Activated T-cell treated with anti-CD3 and anti-CD28 coated beads, Interleukin-2, amount 50 U/mL, for 24 hours (primary cell): ENCODE measurements around the gene F2RL3.

Experiments
- DNase-seq: peaks from one replicate; pipeline ENCODE4 v3.0.0-alpha.2; 2020
- H3K27ac Mint-ChIP-seq: 2 replicates; pipeline ENCODE4 v1.8.0; 2020; ENCODE audit warnings: mild to moderate bottlenecking, mixed read lengths
- H3K27me3 Mint-ChIP-seq: 2 replicates; pipeline ENCODE4 v1.8.0; 2020; ENCODE audit warnings: mixed read lengths
- H3K36me3 Mint-ChIP-seq: 2 replicates; pipeline ENCODE4 v1.8.0; 2020; ENCODE audit warnings: low read depth, mixed read lengths
- H3K4me1 Mint-ChIP-seq: 2 replicates; pipeline ENCODE4 v1.8.0; 2020; ENCODE audit warnings: low read depth, mixed read lengths
- H3K4me3 Mint-ChIP-seq: 2 replicates; pipeline ENCODE4 v1.8.0; 2020; ENCODE audit warnings: mild to moderate bottlenecking, moderate library complexity, mixed read lengths
- H3K9me3 Mint-ChIP-seq: 2 replicates; pipeline ENCODE4 v1.8.0; 2020; ENCODE audit warnings: mixed read lengths

Gene F2RL3

GRCh38 chr19:16896146-16897028 is 7.6 kb downstream of the F2RL3 start:
- Mint-ChIP-seq H3K9me3 (no peaks in the 10 kb centered on the region), H3K27ac (peak overlapping the region; percentile 47), H3K36me3 (no peaks in the 10 kb centered on the region), H3K4me3 (peak overlapping the region; percentile 25), H3K27me3 (peaks cover 50% of the 10 kb centered on the region), H3K4me1 (peaks cover 18% of the 10 kb centered on the region)
- DNase-seq = no peak

GRCh38 chr19:16897029-16897855 is 8.4 kb downstream of the F2RL3 start:
- peaks cover 18% of the 10 kb centered on the region for H3K4me1 Mint-ChIP-seq
- H3K4me3 Mint-ChIP-seq = peak overlapping the region; percentile 43
- H3K36me3 Mint-ChIP-seq = no peaks in the 10 kb centered on the region
- H3K27me3 Mint-ChIP-seq = peaks cover 48% of the 10 kb centered on the region
- H3K9me3 Mint-ChIP-seq = no peaks in the 10 kb centered on the region
- peak; percentile 73 for DNase-seq
- no peak overlapping the region for H3K27ac Mint-ChIP-seq

GRCh38 chr19:16897856-16898161 is 9.0 kb downstream of the F2RL3 start:
- no peaks in the 10 kb centered on the region for H3K36me3 Mint-ChIP-seq
- H3K27ac Mint-ChIP-seq = no peak overlapping the region
- no peaks in the 10 kb centered on the region for H3K9me3 Mint-ChIP-seq
- H3K27me3 Mint-ChIP-seq = peaks cover 42% of the 10 kb centered on the region
- H3K4me1 Mint-ChIP-seq = peaks cover 18% of the 10 kb centered on the region
- peak overlapping the region; percentile 42 for H3K4me3 Mint-ChIP-seq
- DNase-seq = no peak

- no peaks in the 10 kb centered on the region for H3K9me3 Mint-ChIP-seq
- peaks cover 37% of the 10 kb centered on the region for H3K27me3 Mint-ChIP-seq
- H3K4me1 Mint-ChIP-seq = peaks cover 17% of the 10 kb centered on the region
- peak overlapping the region; percentile 42 for H3K4me3 Mint-ChIP-seq
- no peaks in the 10 kb centered on the region for H3K36me3 Mint-ChIP-seq
- peak overlapping the region; percentile 29 for H3K27ac Mint-ChIP-seq
- DNase-seq = no peak
Measured at GRCh38 chr19:16898361-16899015, 9.7 kb downstream of the F2RL3 start.

DNA sequence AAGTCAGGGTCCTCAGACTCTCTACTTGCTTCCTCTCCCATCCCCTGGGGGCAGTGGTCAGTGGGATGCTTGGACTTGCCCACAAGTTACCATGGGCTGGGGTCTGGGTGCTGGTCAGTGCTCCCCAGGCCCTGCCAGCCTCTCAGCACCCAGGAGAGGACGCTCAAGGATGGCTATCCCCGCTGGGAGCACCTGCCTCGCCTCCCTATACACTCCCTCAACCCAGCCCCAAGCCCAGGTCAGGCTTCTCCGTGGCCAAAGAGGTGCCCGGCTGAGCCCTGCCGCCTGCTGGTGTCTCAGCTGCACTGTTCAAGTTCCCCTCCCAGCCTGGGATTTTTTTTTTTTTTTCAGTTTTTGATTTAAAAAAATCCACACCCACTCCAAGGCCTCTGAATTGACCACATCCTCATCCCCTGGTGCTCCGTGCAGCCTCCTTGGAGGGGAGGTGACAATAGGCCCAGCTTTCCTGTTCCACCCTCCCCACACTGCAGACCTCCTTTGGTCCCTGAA is 10.8 kb downstream of the F2RL3 start:
- Mint-ChIP-seq H3K27me3 (peaks cover 26% of the 10 kb centered on the region), H3K36me3 (no peaks in the 10 kb centered on the region), H3K9me3 (no peaks in the 10 kb centered on the region), H3K27ac (no peak overlapping the region), H3K4me1 (peaks cover 13% of the 10 kb centered on the region), H3K4me3 (no peak overlapping the region)
- no peak for DNase-seq

- Mint-ChIP-seq H3K36me3 (no peaks in the 10 kb centered on the region), H3K27me3 (peaks cover 10% of the 10 kb centered on the region), H3K4me3 (no peak overlapping the region), H3K9me3 (no peaks in the 10 kb centered on the region), H3K4me1 (peaks cover 11% of the 10 kb centered on the region), H3K27ac (no peak overlapping the region)
- no peak for DNase-seq
Measured at GRCh38 chr19:16901491-16902175, 12.8 kb downstream of the F2RL3 start.

DNA sequence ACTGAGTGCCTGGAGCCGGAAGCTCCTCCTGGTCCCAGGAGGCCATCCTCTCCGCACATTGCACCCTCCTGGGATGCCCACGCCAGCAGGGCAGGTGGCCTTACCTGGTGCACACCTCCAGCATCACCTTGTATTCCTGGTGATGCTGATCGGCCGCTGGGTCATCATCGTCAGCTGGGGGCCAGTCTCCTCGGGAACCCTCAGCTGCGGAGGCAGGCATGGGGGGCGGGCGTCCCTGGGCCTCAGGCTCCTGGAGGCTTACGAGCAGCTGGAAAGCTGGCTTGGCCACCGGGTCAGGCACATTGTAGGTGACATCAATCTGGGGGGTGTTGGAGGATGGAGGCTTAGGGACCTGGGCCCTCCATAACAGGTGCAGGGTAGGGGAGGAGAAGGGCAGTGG is 13.7 kb downstream of the F2RL3 start:
- Mint-ChIP-seq H3K36me3 (no peaks in the 10 kb centered on the region), H3K9me3 (no peaks in the 10 kb centered on the region), H3K27ac (no peak overlapping the region), H3K27me3 (peaks cover 10% of the 10 kb centered on the region), H3K4me1 (peaks cover 11% of the 10 kb centered on the region), H3K4me3 (no peak overlapping the region)
- no peak for DNase-seq

- H3K27ac Mint-ChIP-seq = no peak overlapping the region
- H3K9me3 Mint-ChIP-seq = no peaks in the 10 kb centered on the region
- no peak for DNase-seq
- no peak overlapping the region for H3K4me3 Mint-ChIP-seq
- peaks cover 6% of the 10 kb centered on the region for H3K27me3 Mint-ChIP-seq
- H3K4me1 Mint-ChIP-seq = peaks cover 9% of the 10 kb centered on the region
- H3K36me3 Mint-ChIP-seq = no peaks in the 10 kb centered on the region
Measured at GRCh38 chr19:16903347-16903746, 14.5 kb downstream of the F2RL3 start.

- no peaks in the 10 kb centered on the region for H3K9me3 Mint-ChIP-seq
- H3K27me3 Mint-ChIP-seq = no peaks in the 10 kb centered on the region
- no peak overlapping the region for H3K4me3 Mint-ChIP-seq
- peaks cover 2% of the 10 kb centered on the region for H3K4me1 Mint-ChIP-seq
- DNase-seq = no peak
- H3K27ac Mint-ChIP-seq = no peak overlapping the region
- H3K36me3 Mint-ChIP-seq = no peaks in the 10 kb centered on the region
Measured at GRCh38 chr19:16904599-16904998, 15.8 kb downstream of the F2RL3 start.

- Mint-ChIP-seq H3K4me3 (no peak overlapping the region), H3K36me3 (peaks cover 4% of the 10 kb centered on the region), H3K27me3 (no peaks in the 10 kb centered on the region), H3K4me1 (no peaks in the 10 kb centered on the region), H3K9me3 (peaks cover 18% of the 10 kb centered on the region), H3K27ac (no peak overlapping the region)
- DNase-seq = no peak
Measured at GRCh38 chr19:16908759-16909158, 20.0 kb downstream of the F2RL3 start.

DNA sequence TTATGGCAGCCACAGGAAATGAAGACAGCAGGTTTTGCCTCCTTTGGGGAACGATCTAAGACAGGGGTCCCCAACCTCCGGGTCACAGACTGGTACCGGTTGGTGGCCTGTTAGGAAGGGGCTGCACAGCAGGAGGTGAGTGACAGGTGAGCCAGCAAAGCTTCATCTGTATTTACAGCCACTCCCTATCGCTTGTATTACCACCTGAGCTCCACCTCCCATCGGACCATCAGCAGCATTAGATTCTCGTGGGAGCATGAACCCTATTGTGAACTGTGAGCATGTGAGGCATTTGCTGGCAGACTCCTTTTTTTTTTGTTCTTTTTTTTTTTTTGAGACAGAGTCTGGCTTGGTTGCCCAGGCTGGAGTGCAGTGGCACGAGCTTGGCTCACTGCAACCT is 22.2 kb downstream of the F2RL3 start:
- Mint-ChIP-seq H3K4me1 (no peaks in the 10 kb centered on the region), H3K27ac (no peak overlapping the region), H3K36me3 (peaks cover 4% of the 10 kb centered on the region), H3K4me3 (no peak overlapping the region), H3K9me3 (peaks cover 20% of the 10 kb centered on the region), H3K27me3 (no peaks in the 10 kb centered on the region)
- no peak for DNase-seq

GRCh38 chr19:16912780-16913179 is 24.0 kb downstream of the F2RL3 start:
- peaks cover 4% of the 10 kb centered on the region for H3K36me3 Mint-ChIP-seq
- H3K27me3 Mint-ChIP-seq = peaks cover 9% of the 10 kb centered on the region
- no peak for DNase-seq
- no peak overlapping the region for H3K4me3 Mint-ChIP-seq
- H3K27ac Mint-ChIP-seq = no peak overlapping the region
- H3K4me1 Mint-ChIP-seq = no peaks in the 10 kb centered on the region
- peaks cover 20% of the 10 kb centered on the region for H3K9me3 Mint-ChIP-seq

DNA sequence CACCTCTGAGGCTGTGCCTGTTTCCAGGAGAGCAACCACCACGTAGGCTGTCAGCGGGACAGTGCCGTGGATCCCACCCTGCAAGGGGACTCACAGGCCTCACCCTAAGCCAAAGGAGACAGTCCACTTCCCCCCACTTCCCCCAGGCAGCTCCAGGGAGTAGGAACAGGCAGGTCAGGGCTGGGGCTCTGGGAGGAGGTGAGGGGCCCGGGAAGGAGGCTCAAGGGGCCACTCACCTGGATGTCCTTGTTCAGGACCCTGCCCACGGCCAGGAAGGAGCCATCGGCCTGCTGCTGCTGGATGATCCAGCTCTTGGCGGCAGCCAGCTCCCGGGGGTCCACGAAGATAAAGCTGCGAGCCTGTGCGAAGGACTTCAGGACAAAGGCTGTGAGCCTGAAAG is 25.6 kb downstream of the F2RL3 start:
- Mint-ChIP-seq H3K27me3 (peaks cover 13% of the 10 kb centered on the region), H3K36me3 (peaks cover 4% of the 10 kb centered on the region), H3K4me1 (no peaks in the 10 kb centered on the region), H3K9me3 (peaks cover 22% of the 10 kb centered on the region), H3K4me3 (no peak overlapping the region), H3K27ac (no peak overlapping the region)
- no peak for DNase-seq

GRCh38 chr19:16915135-16915534 is 26.3 kb downstream of the F2RL3 start:
- H3K4me3 Mint-ChIP-seq = no peak overlapping the region
- H3K4me1 Mint-ChIP-seq = no peaks in the 10 kb centered on the region
- DNase-seq = no peak
- no peak overlapping the region for H3K27ac Mint-ChIP-seq
- H3K36me3 Mint-ChIP-seq = peaks cover 4% of the 10 kb centered on the region
- H3K9me3 Mint-ChIP-seq = peaks cover 22% of the 10 kb centered on the region
- peaks cover 13% of the 10 kb centered on the region for H3K27me3 Mint-ChIP-seq
